Loucy (cell line): Measurements from ENCODE around the gene LYRM4.

Source experiments
- H2AFZ ChIP-seq: fragments of 200-600 bp; sonication (generic); 2 replicates; pipeline ENCODE4 v1.6.0; 2016; ENCODE audit warnings: antibody characterized with exemption, mild to moderate bottlenecking, low read length, moderate library complexity
- H3F3A ChIP-seq: fragments of 200-600 bp; 2 replicates; pipeline ENCODE4 v1.6.0; 2016; ENCODE audit warnings: antibody characterized with exemption, low read depth, mild to moderate bottlenecking
- H3K27me3 ChIP-seq: fragments of 200-600 bp; sonication (generic); 2 replicates; pipeline ENCODE4 v1.6.1; 2014; ENCODE audit warnings: low read length, mild to moderate bottlenecking; ENCODE audit not compliant: insufficient read depth, poor library complexity, severe bottlenecking
- H3K36me3 ChIP-seq: fragments of 200-600 bp; sonication (generic); 2 replicates; pipeline ENCODE4 v1.6.1; 2016; ENCODE audit warnings: low read length; ENCODE audit not compliant: insufficient read depth
- H3K4me1 ChIP-seq: fragments of 200-600 bp; sonication (generic); 2 replicates; pipeline ENCODE4 v1.5.1; 2014; ENCODE audit warnings: low read length, mild to moderate bottlenecking; ENCODE audit not compliant: insufficient read depth, poor library complexity, severe bottlenecking
- H3K4me2 ChIP-seq: fragments of 200-600 bp; sonication (generic); 2 replicates; pipeline ENCODE4 v1.6.0; 2014; ENCODE audit warnings: antibody characterized with exemption, low read length, low read depth, mild to moderate bottlenecking; ENCODE audit not compliant: poor library complexity, severe bottlenecking
- H3K4me3 ChIP-seq: fragments of 200-600 bp; sonication (generic); 2 replicates; pipeline ENCODE4 v1.5.1; 2014; ENCODE audit warnings: low read length, mild to moderate bottlenecking, mixed read lengths; ENCODE audit not compliant: poor library complexity, severe bottlenecking
- H3K79me2 ChIP-seq: fragments of 200-600 bp; sonication (generic); 2 replicates; pipeline ENCODE4 v1.6.1; 2014; ENCODE audit warnings: low read length; ENCODE audit not compliant: insufficient read depth
- H3K9ac ChIP-seq: fragments of 200-600 bp; sonication (generic); 2 replicates; pipeline ENCODE4 v1.6.0; 2014; ENCODE audit warnings: mild to moderate bottlenecking, low read depth, low read length, moderate library complexity; ENCODE audit not compliant: poor library complexity, severe bottlenecking
- H3K9me2 ChIP-seq: fragments of 200-600 bp; sonication (generic); replicated peaks from 2 replicates; pipeline ENCODE4 v1.6.1; 2016; ENCODE audit warnings: low read depth, low read length, mixed read lengths
- H3K9me3 ChIP-seq: fragments of 200-600 bp; sonication (generic); 2 replicates; pipeline ENCODE4 v1.6.1; 2014; ENCODE audit warnings: mild to moderate bottlenecking, antibody characterized with exemption, low read length, low read depth; ENCODE audit not compliant: insufficient read depth
- H4K20me1 ChIP-seq: fragments of 200-600 bp; sonication (generic); 2 replicates; pipeline ENCODE4 v1.6.0; 2014; ENCODE audit warnings: antibody characterized with exemption, low read length, mild to moderate bottlenecking; ENCODE audit not compliant: insufficient read depth, poor library complexity, severe bottlenecking
- CTCF ChIP-seq: fragments of 200-600 bp; sonication (generic); conservative IDR thresholded peaks from 2 replicates; pipeline ENCODE4 v1.5.1; 2014; ENCODE audit warnings: mild to moderate bottlenecking, antibody characterized with exemption, low read length
- EZH2phosphoT487 ChIP-seq: fragments of 200-600 bp; IDR thresholded peaks from 2 replicates; pipeline ENCODE4 v1.6.1; 2018; ENCODE audit warnings: antibody characterized with exemption, mild to moderate bottlenecking, moderate library complexity, borderline replicate concordance

LYRM4 gene

GRCh38 chr6:5167501-5167900 is 93.2 kb downstream of the LYRM4 start:
- H3K27me3 ChIP-seq: no peaks in the 10 kb centered on the region
- H3K4me2 ChIP-seq: no peak overlapping the region
- TF ChIP-seq EZH2phosphoT487: no peak
- TF ChIP-seq CTCF: no peak
- no peak overlapping the region for H2AFZ ChIP-seq
- H3K79me2 ChIP-seq: no peaks in the 10 kb centered on the region
- no peaks in the 10 kb centered on the region for H3K9me2 ChIP-seq
- no peaks in the 10 kb centered on the region for H4K20me1 ChIP-seq
- H3F3A ChIP-seq: no peaks in the 10 kb centered on the region
- no peak overlapping the region for H3K9ac ChIP-seq
- peaks cover 2% of the 10 kb centered on the region for H3K4me1 ChIP-seq
- no peaks in the 10 kb centered on the region for H3K36me3 ChIP-seq
- no peak overlapping the region for H3K4me3 ChIP-seq
- no peaks in the 10 kb centered on the region for H3K9me3 ChIP-seq

DNA sequence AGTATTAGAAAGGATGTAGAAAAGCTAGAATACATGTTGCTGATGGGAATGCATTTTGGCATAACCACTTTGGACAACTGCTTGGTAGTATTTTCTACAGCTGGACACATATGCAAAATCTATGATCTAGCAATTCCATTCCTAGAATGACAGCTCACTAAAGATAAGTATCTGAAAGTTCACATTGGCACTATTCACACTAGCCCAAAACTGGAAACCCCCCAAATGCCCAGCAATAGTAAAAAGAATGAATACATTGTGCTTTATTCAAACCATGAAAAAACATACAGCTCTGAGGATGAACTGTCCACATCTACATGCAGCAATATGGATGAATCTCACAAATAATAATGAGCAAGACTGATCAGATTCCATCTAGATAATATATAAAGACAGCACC is 96.7 kb downstream of the LYRM4 start:
- peaks cover 9% of the 10 kb centered on the region for H3K4me1 ChIP-seq
- no peaks in the 10 kb centered on the region for H3K79me2 ChIP-seq
- no peak overlapping the region for H3K9ac ChIP-seq
- H3K9me2 ChIP-seq: no peaks in the 10 kb centered on the region
- no peaks in the 10 kb centered on the region for H4K20me1 ChIP-seq
- H3K4me3 ChIP-seq: no peak overlapping the region
- no peak overlapping the region for H3K4me2 ChIP-seq
- TF ChIP-seq CTCF: no peak
- TF ChIP-seq EZH2phosphoT487: no peak
- no peaks in the 10 kb centered on the region for H3K36me3 ChIP-seq
- H2AFZ ChIP-seq: no peak overlapping the region
- no peaks in the 10 kb centered on the region for H3K9me3 ChIP-seq
- no peaks in the 10 kb centered on the region for H3F3A ChIP-seq
- no peaks in the 10 kb centered on the region for H3K27me3 ChIP-seq

- Histone ChIP-seq H3K9ac (no peak overlapping the region), H3K9me3 (no peaks in the 10 kb centered on the region), H3K9me2 (no peaks in the 10 kb centered on the region), H3K4me1 (peaks cover 9% of the 10 kb centered on the region), H3K36me3 (no peaks in the 10 kb centered on the region), H3K79me2 (no peaks in the 10 kb centered on the region), H3F3A (no peaks in the 10 kb centered on the region), H3K4me3 (no peak overlapping the region), H3K4me2 (no peak overlapping the region), H4K20me1 (no peaks in the 10 kb centered on the region), H3K27me3 (no peaks in the 10 kb centered on the region), H2AFZ (no peak overlapping the region)
- TF ChIP-seq CTCF: no peak
- no peak for TF ChIP-seq EZH2phosphoT487
Observed at GRCh38 chr6:5163247-5163646, 97.5 kb downstream of the LYRM4 start.
